OCI-LY3 (cell line): Measurements from ENCODE around the gene WNT7A.

Experiments
- H2AFZ ChIP-seq: fragments of 200-600, 300-600 bp; shearing (Covaris generic); 2 replicates; pipeline ENCODE4 v1.6.0; 2014; ENCODE audit warnings: antibody characterized with exemption, low read depth, low read length
- H3K27ac ChIP-seq: fragments of 200-600, 300-600 bp; sonication (generic); 2 replicates; pipeline ENCODE4 v1.5.1; 2014; ENCODE audit warnings: mild to moderate bottlenecking, low read length, moderate library complexity, mixed read lengths
- H3K27me3 ChIP-seq: fragments of 200-600, 300-600 bp; sonication (generic); 2 replicates; pipeline ENCODE4 v1.6.1; 2014; ENCODE audit warnings: low read depth, low read length, mixed read lengths
- H3K36me3 ChIP-seq: fragments of 200-600, 300-600 bp; sonication (generic); replicated peaks from 2 replicates; pipeline ENCODE3; 2014; ENCODE audit warnings: low read depth, low read length, mixed read lengths
- H3K4me1 ChIP-seq: fragments of 300-600, 200-600 bp; sonication (generic); 2 replicates; pipeline ENCODE4 v1.6.1; 2014; ENCODE audit warnings: low read length, mixed read lengths
- H3K4me2 ChIP-seq: fragments of 200-600, 300-600 bp; sonication (generic); 2 replicates; pipeline ENCODE4 v1.6.1; 2014; ENCODE audit warnings: low read length, mixed read lengths
- H3K4me3 ChIP-seq: fragments of 300-600, 200-600 bp; sonication (generic); 2 replicates; pipeline ENCODE4 v1.5.1; 2014; ENCODE audit warnings: antibody characterized with exemption, mild to moderate bottlenecking, low read length, moderate library complexity
- H3K79me2 ChIP-seq: fragments of 300-600, 200-600 bp; shearing (Covaris generic); 2 replicates; pipeline ENCODE4 v1.6.1; 2014; ENCODE audit warnings: mild to moderate bottlenecking, low read length, mixed read lengths
- H3K9ac ChIP-seq: fragments of 300-600, 200-600 bp; shearing (Covaris generic); 2 replicates; pipeline ENCODE4 v1.6.0; 2014; ENCODE audit warnings: mild to moderate bottlenecking, low read length, moderate library complexity
- H3K9me3 ChIP-seq: fragments of 200-600, 300-600 bp; shearing (Covaris generic); 2 replicates; pipeline ENCODE4 v1.6.1; 2014; ENCODE audit warnings: low read length, mixed read lengths; ENCODE audit not compliant: insufficient read depth
- H4K20me1 ChIP-seq: fragments of 200-600, 300-600 bp; sonication (generic); 2 replicates; pipeline ENCODE4 v1.6.1; 2016; ENCODE audit warnings: low read length, mixed read lengths; ENCODE audit not compliant: insufficient read depth
- CTCF ChIP-seq: fragments of 200-600, 300-600 bp; sonication (generic); IDR thresholded peaks from 2 replicates; pipeline ENCODE4 v1.5.1; 2014; ENCODE audit warnings: antibody characterized with exemption, low read length, low read depth
- EZH2phosphoT487 ChIP-seq: fragments of 200-600 bp; shearing (Covaris generic); IDR thresholded peaks from 2 replicates; pipeline ENCODE4 v1.6.1; 2018; ENCODE audit warnings: antibody characterized with exemption, mixed run types, low read depth

WNT7A gene

DNA sequence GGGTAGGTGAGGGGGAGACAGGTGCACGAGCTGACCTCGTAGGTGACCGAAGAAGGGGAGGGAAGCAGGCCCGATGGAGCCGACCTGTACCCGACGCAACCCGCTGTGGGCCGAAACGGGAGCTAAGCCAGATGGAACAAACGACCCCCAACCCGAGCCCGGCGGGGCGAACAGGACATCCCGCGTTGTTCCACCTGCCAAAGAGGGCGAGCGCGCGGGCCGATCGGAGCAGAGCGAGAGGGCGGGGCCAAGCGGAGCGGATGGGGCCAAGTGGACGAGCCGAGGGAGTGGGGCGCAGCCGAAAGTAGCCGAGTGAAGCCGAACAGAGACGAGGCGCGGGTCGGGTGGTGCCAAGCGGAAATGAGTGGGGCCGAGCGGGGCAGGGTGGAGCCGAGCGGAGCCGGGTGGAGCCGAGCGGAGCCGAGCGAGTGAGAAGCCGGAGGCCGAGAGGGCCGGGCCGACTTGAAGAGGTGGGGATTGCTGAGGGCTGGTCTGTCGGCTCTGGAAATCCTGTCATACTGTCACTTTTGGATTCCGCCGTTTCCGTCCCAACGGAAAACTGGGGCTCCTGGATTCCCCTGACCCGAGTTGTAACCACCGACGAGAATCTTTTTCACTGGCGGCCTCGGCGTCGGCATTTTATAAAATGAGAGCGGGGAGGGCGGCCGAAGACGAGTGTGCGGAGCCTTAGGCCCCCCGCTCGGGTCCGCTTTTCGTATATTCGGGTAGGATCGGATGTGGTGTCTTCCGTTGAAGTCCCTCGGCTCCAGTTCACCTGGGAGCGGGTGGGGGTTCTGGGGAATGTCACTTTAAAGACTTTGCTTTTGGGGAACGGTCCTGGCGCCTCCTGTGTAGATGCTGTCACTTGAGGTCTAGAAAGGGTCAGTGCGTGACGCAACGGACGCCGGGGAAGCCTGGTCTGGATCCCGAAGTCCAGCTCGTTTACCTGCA is 15.6 kb upstream of the WNT7A start:
- peaks cover 37% of the 10 kb centered on the region for H3K36me3 ChIP-seq
- no peaks in the 10 kb centered on the region for H3K27me3 ChIP-seq
- H3K9ac ChIP-seq: peak overlapping the region; percentile 62
- H2AFZ ChIP-seq: peak overlapping the region; percentile 52; the same call in 1 of the 2 replicates
- H3K9me3 ChIP-seq: peaks cover 42% of the 10 kb centered on the region
- H3K79me2 ChIP-seq: no peaks in the 10 kb centered on the region
- no peaks in the 10 kb centered on the region for H4K20me1 ChIP-seq
- peaks cover 41% of the 10 kb centered on the region for H3K4me1 ChIP-seq
- TF ChIP-seq CTCF: no peak
- TF ChIP-seq EZH2phosphoT487: no peak
- H3K4me3 ChIP-seq: peak overlapping the region; percentile 74
- H3K4me2 ChIP-seq: peak overlapping the region; percentile 69
- H3K27ac ChIP-seq: peak overlapping the region; percentile 90

DNA sequence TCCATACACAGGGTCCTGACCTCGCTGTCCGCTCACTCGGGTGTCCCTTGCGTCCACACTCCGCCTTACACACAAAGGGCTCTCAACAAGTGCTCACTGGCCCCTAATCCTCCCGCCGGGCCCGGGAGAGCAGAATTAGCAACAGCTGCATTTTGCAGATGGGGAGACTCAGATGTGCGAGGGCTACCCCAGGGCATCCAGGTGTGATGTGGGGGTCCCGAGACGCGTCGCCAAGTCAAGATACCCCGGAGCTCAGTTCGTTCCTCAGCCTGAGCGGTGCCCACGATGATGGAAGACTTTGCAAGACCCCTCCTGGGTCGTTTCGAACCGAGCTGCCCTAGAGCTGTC is 14.9 kb upstream of the WNT7A start:
- Histone ChIP-seq H3K9me3 (peaks cover 36% of the 10 kb centered on the region), H3K4me2 (no peak overlapping the region; the same call in 1 of the 2 replicates), H2AFZ (no peak overlapping the region), H3K27me3 (no peaks in the 10 kb centered on the region), H3K4me1 (peaks cover 41% of the 10 kb centered on the region), H3K4me3 (peak overlapping the region; percentile 74; the same call in 1 of the 2 replicates), H4K20me1 (no peaks in the 10 kb centered on the region), H3K27ac (no peak overlapping the region), H3K9ac (no peak overlapping the region), H3K36me3 (peaks cover 30% of the 10 kb centered on the region), H3K79me2 (no peaks in the 10 kb centered on the region)
- TF ChIP-seq EZH2phosphoT487: no peak
- TF ChIP-seq CTCF: no peak

DNA sequence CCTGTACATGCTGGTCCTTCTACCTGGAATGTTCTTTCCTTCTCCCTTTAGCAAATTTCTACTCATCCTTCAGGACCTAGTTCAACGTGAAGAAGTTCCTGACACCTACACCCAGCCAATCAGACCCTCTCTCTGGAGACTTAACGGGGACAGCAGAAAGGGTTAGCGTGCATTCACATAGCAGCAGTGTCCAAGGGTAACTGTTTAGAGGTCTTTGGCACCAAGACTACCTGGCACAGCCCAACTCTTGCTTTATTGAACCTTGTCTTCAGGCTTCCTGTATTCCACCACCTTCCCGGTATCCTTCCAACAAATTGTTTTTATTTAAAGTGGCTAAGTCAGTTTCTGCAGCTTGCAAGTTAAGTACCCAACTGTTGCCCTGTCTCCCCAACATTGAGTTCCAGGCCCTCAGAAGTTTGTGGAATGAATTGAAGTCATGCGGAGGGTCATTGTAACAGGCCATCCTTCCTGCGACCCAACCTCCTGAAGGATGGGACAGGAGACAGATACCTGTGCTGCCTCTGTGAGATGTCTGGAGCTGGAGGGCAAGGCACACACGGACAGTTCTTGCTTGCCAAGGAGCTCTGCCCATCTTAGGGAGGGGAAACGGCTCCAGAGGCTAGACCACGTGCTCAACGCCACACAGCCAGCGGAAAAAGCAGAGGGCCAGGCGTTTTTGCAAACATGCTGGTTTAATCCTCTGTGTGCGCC is 14.4 kb upstream of the WNT7A start:
- peaks cover 31% of the 10 kb centered on the region for H3K9me3 ChIP-seq
- H3K4me3 ChIP-seq: no peak overlapping the region
- H3K36me3 ChIP-seq: peaks cover 25% of the 10 kb centered on the region
- TF ChIP-seq EZH2phosphoT487 (no peak), CTCF (no peak)
- no peak overlapping the region for H2AFZ ChIP-seq
- no peaks in the 10 kb centered on the region for H4K20me1 ChIP-seq
- no peak overlapping the region for H3K4me2 ChIP-seq
- H3K27me3 ChIP-seq: no peaks in the 10 kb centered on the region
- peaks cover 41% of the 10 kb centered on the region for H3K4me1 ChIP-seq
- H3K79me2 ChIP-seq: no peaks in the 10 kb centered on the region
- no peak overlapping the region for H3K9ac ChIP-seq
- H3K27ac ChIP-seq: no peak overlapping the region

DNA sequence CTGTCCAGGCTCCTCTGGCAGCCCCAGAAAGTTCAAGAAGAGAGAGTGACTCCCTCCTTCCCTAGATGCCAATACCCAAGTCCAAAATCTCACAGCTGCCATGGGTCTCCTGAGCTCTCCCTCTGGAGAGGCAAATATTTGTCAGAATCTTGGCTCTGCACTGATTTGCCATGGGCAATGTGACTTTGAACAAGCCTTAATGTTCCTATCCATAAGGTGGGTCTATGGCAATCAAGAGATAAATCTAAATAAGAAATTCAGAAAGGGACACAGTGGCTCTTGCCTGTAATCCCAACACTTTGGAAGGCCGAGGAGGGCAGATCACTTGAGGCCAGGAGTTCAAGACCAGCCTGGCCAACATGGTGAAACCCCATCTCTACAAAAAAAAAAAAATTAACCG is 12.4 kb upstream of the WNT7A start:
- Histone ChIP-seq H3K4me3 (no peak overlapping the region), H3K9me3 (peaks cover 12% of the 10 kb centered on the region; the same call in 1 of the 2 replicates), H3K4me1 (peaks cover 25% of the 10 kb centered on the region), H4K20me1 (no peaks in the 10 kb centered on the region), H3K79me2 (no peaks in the 10 kb centered on the region), H3K9ac (no peak overlapping the region), H3K27me3 (no peaks in the 10 kb centered on the region), H3K27ac (no peak overlapping the region), H3K36me3 (peaks cover 6% of the 10 kb centered on the region), H2AFZ (peak overlapping the region; percentile 48), H3K4me2 (no peak overlapping the region)
- TF ChIP-seq EZH2phosphoT487 (no peak), CTCF (no peak)
